ENCODE data around the gene CAPN1. TPM values are rescaled to one million over a fixed set of nuclear protein-coding genes. Genes with fewer than 3 reads are reported as not detected.
"Not testable (repeated sequence)": the region's sequence is repeated elsewhere in the genome, so short reads cannot be mapped to it uniquely, and the experiment has no call there.

Gene CAPN1
- polyA plus RNA-seq, 1 of the 3 experiments (the other 2 are of a cell fraction) = 92.2 TPM

GRCh38 chr11:65172600-65172999 is 9.1 kb upstream of the CAPN1 start:
- Histone ChIP-seq H3K9me2 (no peaks in the 10 kb centered on the region), H3K36me3 (replicated peaks in 1 of 2; ENCODE audit: control insufficient read depth in 1 of 2, insufficient read depth in 2 of 2, low read length in 1 of 2) (no peaks in the 10 kb centered on the region), H3K4me2 (no peak overlapping the region), H3K79me2 (ENCODE audit: insufficient read depth) (no peaks in the 10 kb centered on the region), H3K4me1 (ENCODE audit: control insufficient read depth in 1 of 2, insufficient read depth in 2 of 2, low read depth in 1 of 2, low read length in 1 of 2) (no peaks in the 10 kb centered on the region; a peak in 1 of 4 replicates), H3K4me3 (ENCODE audit: low read depth in 2 of 2, low read length in 1 of 2) (no peak overlapping the region), H3F3A (replicated peaks; ENCODE audit: insufficient read depth) (peaks cover 2% of the 10 kb centered on the region), H3K9ac (no peak overlapping the region), H3K27ac (ENCODE audit: low read depth in 2 of 2, low read length in 1 of 2) (no peak overlapping the region), H3K27me3 (ENCODE audit: insufficient read depth) (no peaks in the 10 kb centered on the region), H4K20me1 (ENCODE audit: insufficient read depth) (no peaks in the 10 kb centered on the region), H3K9me3 (no peaks in the 10 kb centered on the region), H2AFZ (ENCODE audit: low read depth) (no peak overlapping the region)
- no peak for TF ChIP-seq TAF1 (IDR thresholded peaks at IDR 0.05; ENCODE audit: borderline replicate concordance, low read depth, low read length)
- no peak for TF ChIP-seq EZH2phosphoT487 (IDR thresholded peaks at IDR 0.05; ENCODE audit: borderline replicate concordance, low read depth)
- no peak for TF ChIP-seq REST (IDR thresholded peaks at IDR 0.05; ENCODE audit: low read depth, low read length)
- TF ChIP-seq FOXM1 (IDR thresholded peaks at IDR 0.05; ENCODE audit: low read depth) = no peak
- no peak for TF ChIP-seq MEF2A (IDR thresholded peaks at IDR 0.05; ENCODE audit: borderline replicate concordance, low read depth)
- no peak for TF ChIP-seq ZBTB33 (IDR thresholded peaks at IDR 0.05; ENCODE audit: borderline replicate concordance, low read depth)
- no peak for TF ChIP-seq CHD2 (IDR thresholded peaks at IDR 0.05; ENCODE audit: low read length, partially characterized antibody)
- TF ChIP-seq TEAD4 (IDR thresholded peaks at IDR 0.05; ENCODE audit: borderline replicate concordance, insufficient read depth) = no peak
- no peak for TF ChIP-seq SIN3A (IDR thresholded peaks at IDR 0.05; ENCODE audit: borderline replicate concordance, low read depth, low read length)
- WGBS (ENCODE audit: low lambda C conversion rate) = 76% methylated on average over 7 of the region's 10 CpGs
- ChIA-PET POLR2A (no interaction called here), CTCF (interaction anchor here (0.9 to 1.4 kb wide), 4 partner anchors 9 to 62 kb away, joined by 3 to 4 read pairs (median 4); partner anchors contain the start of gene CAPN1)
- DNase-seq = no peak

GRCh38 chr11:65174571-65175010 is 7.1 kb upstream of the CAPN1 start:
- H3K27me3 ChIP-seq (ENCODE audit: insufficient read depth); DNase-seq; H3F3A ChIP-seq (replicated peaks; ENCODE audit: insufficient read depth); H3K4me2 ChIP-seq; H3K4me3 ChIP-seq (ENCODE audit: low read depth in 2 of 2, low read length in 1 of 2); H3K4me1 ChIP-seq (ENCODE audit: control insufficient read depth in 1 of 2, insufficient read depth in 2 of 2, low read depth in 1 of 2, low read length in 1 of 2); H2AFZ ChIP-seq (ENCODE audit: low read depth); H3K9ac ChIP-seq; H3K9me3 ChIP-seq; H3K27ac ChIP-seq (ENCODE audit: low read depth in 2 of 2, low read length in 1 of 2); H3K79me2 ChIP-seq (ENCODE audit: insufficient read depth); POLR2A ChIA-PET; CTCF ChIA-PET; H4K20me1 ChIP-seq (ENCODE audit: insufficient read depth); H3K9me2 ChIP-seq; H3K36me3 ChIP-seq (replicated peaks in 1 of 2; ENCODE audit: control insufficient read depth in 1 of 2, insufficient read depth in 2 of 2, low read length in 1 of 2): not testable (repeated sequence)
- 60% methylated on average over 2 of the region's 2 CpGs for WGBS (ENCODE audit: low lambda C conversion rate)
